HG03039 (cell line): Measurements from ENCODE around the gene UMPS.
"Not testable (repeated sequence)": the region's sequence is repeated elsewhere in the genome, so short reads cannot be mapped to it uniquely, and the experiment has no call there.

Experiments
- ATAC-seq: cut with Tn5 transposase; IDR thresholded peaks from one replicate; pipeline ENCODE4 v1.9.1; 2021; ENCODE audit warnings: mild to moderate bottlenecking, moderate library complexity; ENCODE audit not compliant: unreplicated experiment

Gene UMPS

DNA sequence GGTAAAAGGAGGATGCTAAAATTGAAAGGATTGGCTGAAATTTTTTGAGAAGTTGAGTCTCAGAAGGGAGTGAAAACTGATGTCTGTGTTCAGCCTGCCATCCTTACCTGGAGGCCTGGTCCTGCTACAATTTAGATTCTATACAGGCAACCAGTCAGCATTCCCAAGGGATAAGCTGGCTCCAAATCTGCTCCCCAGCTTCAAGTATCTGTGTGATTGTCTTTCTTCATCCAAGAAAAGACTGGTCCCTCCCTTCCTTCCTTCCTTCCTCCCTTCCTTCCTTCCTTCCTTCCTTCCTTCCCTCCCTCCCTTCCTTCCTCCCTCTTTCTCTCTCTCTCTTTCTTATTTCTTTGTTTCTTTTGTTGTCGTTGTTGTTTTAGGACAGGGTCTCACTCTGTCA lies 24.7 kb upstream of the UMPS start:
- ATAC-seq, result no peak

DNA sequence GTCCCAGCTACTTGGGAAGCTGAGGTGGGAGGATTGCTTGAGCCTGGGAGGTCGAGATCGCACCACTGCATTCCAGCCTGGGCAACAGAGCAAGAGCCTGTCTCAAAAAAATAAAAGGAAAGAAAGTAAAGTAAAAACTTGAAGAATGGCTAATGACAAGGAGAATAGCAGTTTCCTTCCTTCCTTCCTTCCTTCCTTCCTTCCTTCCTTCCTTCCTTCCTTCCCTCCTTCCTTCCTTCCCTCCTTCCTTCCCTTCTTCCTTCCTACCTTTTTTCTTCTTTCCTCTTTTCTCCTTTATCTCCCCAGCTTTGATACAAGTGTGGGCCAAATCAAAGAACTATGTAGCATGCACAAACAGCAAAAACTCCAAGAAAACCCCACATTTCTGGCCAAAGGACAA lies 23.0 kb upstream of the UMPS start:
- not testable (repeated sequence) for ATAC-seq

DNA sequence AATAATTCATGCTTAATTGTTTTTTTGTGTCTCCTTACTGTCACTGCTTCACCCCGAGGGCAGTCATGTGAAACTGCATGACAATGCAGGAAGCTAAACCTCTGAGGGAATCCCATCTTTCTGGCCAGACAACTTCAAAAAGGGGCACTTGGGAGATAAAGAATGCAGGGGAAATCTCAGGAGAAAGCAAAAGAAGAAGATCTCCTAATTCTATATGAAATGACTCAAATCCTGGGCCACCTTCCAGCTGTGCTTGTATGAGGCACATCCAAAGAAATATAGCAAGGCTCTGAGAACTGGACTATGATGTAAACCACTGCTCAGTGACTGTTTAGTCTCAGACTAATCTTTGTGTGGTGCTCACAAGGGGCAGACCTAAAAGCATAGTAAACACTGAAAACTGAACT lies 22.6 kb upstream of the UMPS start:
- no peak for ATAC-seq

DNA sequence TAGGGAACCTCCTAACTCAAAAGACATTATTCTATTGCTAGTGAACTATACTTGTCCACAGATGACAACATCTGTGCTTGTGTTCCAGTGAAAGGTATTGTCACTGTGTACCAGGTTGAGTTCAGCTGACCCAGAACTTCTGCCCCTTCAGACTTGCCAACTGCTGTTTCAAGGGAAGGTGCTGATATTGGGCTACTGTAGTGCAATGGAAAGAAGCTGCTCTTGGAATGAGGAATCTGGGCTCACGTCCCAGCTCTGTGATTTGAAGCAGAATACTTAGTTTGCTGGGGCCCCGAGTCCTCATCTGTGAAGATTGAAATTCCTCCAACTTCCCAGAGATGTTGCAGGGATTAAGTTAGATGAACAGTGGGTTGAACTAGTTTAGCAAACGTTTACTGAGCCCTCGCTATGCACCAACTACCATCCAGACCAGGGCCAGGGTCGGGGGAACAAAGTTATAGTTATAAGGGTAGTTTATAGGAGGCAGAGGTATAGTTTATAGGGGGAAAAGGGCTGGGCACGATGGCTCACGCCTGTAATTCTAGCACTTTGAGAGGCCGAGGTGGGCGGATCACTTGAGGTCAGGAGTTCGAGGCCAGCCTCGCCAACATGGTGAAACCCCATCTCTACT lies 15.9 kb upstream of the UMPS start:
- no peak for ATAC-seq

DNA sequence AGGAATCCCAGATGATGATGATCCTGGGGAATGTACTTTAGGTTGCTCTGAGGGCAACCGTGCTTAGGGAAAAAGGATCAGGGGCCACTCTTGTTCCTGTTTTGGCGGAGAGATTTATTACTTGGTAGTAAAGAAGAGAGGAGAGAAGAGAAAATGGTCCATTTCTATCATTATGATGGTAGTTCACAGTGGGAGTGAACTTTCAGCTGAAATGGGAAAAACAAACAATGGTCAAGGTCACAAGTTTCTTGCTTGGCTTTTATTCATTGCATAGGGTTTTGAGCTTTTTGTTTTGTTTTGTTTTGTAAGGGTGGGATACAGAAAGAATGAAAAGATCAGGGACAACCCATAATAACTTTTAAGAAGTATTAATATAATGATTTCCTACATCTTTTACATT lies 7.7 kb upstream of the UMPS start:
- no peak for ATAC-seq

DNA sequence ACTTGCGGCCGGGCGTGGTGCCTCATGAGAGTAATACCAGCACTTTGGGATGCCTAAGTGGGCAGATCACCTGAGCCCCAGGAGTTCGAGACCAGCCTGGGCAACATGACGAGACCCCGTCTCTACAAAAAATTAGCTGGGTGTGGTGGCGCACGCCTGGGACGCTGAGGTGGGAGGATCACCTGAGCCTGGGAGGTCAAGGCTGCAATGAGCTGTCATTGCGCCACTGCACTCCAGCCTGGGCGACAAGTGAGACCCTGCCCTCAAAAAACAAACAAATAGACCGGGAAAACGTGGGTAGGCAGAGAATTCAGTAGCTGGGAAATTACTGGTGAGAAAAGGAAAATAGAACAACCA lies 667 bp downstream of the UMPS start:
- ATAC-seq, result no peak

DNA sequence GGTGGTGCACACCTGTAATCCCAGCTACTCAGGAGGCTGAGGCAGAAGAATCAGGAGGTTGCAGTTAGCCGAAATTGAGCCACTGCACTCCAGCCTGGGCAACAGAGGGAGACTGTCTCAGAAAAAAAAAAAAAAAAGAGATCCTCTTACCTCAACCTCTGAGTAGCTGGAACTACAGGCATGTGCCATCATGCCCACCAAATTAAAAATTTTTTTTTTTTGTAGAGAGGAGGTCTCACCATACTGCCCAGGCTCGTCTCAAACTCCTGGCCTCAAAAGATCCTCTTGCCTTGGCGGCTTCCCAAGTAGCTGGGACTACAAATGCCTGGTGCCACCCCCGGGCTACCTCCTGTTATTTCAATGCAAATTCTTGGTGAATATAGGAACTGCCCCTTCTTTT lies 1.5 kb downstream of the UMPS start:
- ATAC-seq, result no peak

DNA sequence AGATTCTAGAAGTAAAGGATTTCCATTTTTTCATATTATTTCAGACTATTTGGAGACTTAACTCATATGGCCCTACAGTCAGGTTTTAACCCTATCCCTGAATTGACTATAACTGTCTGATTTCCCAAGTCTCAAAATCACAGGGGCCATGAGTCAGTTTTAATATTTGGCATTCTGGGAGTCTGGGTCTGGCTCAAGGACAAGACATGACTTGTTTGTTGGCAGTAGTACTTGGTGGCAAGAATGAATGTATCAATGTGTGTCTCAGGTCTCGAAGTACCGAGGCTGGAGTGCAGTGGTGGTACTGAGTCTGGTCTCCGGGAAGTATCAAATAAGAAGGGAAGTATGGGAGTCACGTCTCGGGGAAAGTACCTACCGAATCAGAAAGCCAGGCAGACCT lies 10.8 kb downstream of the UMPS start:
- ATAC-seq, result no peak

DNA sequence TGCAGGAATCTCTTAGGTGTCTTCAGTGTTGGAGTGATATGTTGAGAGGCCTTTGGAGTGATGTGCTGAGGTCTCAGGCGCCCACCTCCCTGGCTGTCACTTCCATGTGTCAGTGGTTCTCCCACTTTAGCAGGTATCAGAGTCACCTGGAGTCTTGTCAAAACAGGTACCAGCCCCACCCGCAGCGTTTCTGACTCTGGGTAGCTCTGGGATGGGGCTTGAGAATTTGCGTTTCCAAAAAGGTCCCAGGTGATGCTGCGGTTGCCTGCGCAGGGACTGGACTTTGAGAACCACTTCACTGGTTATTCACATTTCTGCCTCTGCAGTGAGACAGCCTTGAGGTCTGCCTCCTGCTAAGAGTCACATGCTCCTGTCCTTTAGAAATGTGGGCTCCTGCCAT lies 15.5 kb downstream of the UMPS start:
- ATAC-seq, result no peak

DNA sequence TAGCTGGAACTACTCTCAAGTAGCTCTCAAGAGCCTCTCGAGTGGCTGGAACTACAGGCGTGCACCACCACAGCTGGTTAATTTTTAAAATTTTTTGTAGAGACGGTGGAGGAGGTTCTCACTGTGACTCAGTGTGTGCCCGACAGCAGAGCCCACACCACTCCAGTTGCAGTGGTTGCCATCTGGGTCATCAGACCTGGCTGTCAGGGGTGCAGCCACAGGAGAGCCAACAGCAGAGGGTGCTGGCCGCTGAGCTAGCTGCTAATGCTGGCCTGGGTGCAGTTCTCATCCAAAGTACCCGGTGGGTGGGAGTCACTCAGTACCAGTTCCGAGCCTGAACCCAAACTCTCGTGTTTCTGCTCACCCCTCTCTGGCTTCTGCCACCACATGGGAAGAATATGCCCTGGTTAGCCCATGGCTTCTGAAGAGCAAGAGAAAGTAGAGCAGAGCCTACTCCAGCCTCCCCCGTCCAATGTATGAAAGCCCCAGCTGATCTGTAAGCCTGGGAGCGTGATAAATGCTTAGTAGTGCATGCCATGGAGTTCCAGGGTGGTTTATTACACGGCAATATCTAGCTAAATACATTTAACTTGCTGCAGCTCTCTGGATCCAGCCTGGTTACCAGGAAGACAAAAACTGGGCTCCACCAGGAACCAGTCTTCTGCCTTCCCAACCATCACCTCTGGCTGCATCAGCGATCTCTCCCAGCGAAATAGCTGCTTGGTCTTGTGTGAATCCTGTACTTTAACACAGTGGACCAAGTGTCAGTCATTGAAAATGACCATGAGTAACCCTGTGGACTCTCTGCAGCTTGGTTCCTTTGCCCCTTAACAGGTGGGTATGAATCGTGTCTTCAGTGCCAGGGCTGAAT lies 17.1 kb downstream of the UMPS start:
- no peak for ATAC-seq

DNA sequence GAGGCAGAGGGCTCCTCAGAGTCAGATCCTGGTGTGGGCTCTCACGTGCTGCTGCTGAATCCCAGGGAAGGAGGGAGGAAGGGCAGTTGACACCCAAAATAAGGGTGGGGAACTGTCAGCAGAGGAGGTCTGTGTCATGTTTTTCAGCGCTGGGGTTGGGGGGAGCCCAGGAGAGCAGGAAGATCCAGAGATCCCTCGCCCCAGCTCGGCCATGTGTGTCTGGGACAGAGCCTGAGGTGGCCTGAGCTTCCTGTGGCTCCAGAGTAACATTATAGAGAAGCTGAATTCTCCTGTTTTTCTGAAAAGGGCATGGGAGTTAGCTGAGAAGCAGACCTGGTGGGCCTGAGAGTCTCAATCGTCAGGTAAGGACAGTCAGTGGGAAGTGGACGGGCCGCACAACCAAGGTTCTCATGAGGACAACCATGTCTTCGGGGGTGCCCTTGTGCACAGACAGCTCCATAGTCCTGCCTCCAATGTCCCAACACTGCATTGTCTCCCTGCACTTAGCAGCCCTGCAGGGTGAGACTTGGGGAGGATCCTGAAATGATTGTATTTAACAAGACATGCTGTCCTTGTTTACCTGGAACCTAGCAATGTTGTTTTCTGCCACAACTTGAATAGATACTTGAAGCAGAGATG lies 18.4 kb downstream of the UMPS start:
- no peak for ATAC-seq

DNA sequence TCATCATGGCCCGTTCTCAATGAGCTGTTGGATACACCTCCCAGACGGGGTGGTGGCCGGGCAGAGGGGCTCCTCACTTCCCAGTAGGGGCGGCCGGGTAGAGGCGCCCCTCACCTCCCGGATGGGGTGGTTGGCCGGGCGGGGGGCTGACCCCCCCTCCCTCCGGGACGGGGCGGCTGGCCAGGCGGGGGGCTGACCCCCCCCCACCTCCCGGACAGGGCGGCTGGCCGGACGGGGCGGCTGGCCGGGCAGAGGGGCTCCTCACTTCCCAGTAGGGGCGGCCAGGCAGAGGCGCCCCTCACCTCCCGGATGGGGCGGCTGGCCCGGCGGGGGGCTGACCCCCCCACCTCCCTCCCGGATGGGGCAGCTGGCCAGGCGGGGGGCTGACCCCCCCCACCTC lies 19.6 kb downstream of the UMPS start:
- not testable (repeated sequence) for ATAC-seq

DNA sequence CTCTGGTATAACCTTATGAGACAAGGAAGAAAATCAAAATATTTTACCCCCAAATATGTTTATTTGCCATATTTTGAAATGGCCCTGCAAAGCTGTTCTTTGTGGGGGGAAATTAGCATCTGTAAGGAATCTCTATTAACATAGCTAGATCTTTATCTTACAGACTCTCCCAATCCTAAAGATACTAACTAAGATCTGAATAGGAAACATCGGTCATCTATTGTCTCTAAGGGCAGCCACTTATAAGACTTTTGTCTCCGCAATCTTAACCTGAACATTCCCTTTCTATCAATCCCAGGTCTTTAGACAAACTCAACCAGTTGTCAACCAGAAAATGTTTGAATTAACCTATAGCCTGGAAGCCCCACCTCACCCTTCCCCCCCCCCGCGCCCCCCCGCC lies 21.2 kb downstream of the UMPS start:
- ATAC-seq, result no peak

DNA sequence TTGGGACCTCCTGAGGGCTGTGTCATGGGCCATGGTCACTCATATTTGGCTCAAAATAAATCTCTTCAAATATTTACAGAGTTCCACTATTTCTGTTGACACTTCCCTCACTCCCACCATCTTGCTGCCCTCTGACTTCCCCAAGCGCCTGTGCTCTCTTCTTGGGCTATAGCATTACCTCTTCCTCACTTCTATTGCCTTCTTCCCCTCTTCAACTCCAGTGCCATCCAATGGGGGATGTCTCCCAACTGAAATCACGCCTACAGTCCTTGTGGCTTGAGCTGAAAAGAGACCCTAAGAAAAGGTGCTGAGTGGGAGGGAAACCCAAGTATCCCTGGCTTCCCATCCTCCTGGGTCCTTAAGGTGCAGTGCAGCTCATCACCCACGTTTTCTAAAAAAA lies 21.8 kb downstream of the UMPS start:
- no peak for ATAC-seq

DNA sequence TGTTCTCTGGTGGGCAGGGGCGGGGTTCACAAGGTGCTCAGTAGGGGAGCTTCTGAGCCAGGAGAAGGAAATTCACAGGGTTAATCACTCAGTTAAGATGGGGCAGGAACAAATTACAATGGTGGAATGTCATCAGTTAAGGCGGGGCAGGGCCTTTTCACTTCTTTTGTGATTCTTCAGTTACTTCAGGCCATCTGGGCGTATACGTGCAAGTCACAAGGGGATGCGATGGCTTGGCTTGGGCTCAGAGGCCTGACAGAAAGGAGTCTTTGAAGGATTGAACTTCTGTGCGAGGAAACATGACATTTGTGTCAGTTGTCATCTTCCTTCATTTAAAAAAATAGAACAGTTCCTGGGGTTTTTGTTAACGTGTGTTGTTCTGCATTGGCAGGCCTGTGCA lies 27.7 kb downstream of the UMPS start:
- not testable (repeated sequence) for ATAC-seq

DNA sequence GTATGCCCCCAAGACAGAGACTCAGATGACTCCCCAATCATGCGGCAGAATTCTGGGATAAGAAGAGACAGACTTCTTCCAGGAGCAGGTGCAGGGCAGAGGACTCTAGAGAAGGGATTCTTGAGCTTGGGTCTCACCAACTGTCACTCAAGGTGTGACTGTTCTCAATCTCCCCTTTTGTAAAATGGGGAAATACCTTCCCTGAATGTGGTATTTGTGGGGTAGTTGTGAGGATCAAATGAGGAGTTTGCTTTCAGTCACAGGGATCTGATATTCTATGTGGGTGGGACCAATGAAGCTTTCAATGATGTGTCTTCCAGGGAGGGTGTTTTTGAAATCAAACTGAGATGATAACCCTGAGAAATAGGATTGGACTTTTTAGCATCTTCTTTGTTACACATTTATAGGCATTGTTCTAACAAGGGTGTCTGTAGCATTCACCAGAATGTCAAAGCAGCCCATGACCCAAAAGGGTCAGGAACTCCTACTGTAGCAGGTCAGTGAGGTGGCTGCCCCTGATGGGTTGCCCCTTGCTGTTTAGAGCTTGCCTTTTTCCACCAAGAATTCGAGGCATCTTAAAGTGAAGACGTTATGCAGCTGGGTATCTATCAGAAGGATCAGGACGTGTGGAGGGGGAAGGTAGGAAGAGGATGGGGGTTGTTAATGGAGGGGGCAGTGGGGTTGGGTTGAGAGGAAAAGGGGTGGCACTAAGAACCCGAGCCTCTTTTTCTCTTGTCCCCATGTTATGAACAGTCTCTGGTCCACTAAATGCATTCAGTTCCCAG lies 28.8 kb downstream of the UMPS start:
- no peak for ATAC-seq

DNA sequence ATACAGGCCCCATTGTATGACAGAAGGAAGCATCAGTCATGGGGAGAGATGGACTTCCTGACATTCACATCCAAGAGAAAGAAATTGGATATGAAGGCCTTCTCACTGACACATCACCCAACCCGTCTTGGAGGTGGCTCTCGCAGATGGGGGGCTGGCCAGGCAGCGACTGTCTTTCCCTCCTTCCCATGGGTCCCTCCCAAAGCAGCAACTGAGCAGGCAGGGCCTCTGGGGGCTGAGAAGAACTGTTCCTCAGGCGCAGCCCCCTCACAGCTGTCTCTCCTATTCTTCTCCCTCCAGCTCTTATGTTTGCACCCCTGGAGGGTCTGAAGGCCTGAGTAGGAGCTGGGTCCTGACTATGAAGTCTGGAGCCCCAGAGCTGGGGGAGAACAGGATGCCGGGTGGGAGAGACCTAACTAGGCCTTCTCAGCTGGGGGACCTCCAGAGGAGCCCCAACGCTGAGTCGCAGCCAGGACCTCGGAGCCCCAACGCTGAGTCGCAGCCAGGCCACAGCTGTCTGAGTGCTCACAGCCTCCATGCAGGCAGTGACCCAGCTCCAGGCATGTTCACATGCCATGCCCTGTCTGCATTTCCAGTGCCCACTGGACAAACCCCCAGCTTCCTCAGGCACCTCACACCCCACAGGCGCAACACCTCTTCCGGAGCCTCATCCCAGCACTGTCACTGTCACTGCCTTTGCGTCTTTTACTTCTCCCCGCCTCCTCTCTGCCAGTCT lies 29.6 kb downstream of the UMPS start:
- no peak for ATAC-seq

DNA sequence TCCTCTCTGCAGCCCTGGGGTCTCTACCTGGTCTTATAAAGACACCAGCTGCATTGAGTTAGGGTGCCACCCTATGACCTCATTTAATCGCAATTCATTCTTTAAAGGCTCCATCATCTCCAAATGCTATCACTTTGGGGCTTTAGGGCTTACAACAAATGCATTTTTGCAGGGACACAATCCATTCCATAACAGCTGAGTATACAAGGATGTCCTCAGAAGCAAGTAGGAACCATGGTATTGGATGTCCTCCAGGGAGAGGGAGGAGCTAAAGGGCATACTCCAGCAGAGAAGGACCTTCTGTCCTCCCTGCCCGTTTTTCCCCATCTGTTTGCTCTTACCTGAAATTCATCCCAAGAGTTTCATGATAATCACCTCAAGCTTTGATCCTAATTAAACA lies 30.3 kb downstream of the UMPS start:
- ATAC-seq, result no peak

DNA sequence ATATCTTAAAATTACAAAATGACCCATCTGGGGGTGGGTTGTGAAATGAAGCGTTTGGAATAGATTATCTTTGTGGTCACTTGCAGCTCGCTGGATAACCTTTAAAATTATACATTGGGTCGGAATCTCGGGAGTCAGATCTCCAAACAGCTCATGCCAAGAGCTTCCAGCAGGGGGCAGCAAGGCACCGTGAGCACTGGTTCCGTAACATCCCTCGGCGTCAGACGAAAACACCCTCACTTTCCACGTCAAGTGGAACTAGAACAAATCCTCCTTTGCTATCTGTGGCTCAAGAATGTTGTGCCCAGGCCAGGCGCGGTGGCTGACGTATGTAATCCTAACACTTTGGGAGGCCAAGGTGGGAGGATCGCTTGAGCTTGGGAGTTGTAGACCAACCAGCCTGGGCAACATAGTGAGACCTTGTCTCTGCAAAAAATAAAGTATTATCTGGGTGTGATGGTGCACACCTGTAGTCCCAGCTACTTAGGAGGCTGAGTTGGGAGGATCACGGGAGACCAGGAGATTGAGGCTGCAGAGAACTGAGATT lies 31.1 kb downstream of the UMPS start:
- no peak for ATAC-seq

DNA sequence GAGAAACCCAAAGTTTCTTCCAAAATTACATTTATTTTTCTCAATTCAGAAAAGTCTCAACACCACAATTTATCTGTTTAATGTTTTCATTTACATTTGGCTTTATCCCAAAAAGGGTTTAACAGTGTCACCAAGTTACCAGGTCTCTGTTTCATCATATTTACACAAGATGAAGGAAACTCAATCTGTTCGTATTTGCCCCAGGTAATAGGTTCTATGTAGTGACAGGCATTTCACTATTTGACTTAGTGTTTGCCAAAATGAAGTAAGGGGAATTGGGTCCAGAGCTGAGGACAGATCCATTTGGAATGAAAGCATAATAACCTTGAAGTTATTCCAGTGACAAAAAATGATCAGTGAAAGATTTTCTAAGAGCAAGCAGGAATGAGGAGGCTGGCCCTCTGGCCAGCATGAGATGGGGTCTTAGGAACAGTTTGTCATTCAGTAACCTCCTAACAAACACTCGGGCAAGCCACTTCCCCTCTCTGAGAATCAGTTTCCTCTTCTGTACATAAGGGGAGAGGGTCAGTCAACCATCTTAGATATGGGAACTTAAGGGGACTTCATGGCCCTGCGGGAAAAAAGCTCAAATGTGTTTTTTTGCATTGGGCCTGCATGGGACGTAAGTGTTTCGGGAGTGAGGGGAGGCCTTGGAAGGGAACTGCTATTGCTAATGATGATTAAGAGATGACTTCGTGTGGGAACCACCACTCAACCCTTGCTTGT lies 31.8 kb downstream of the UMPS start:
- no peak for ATAC-seq
